CD4-positive, alpha-beta T cell treated with Interferon alpha-2 for 1 hour (primary cell): Measurements from ENCODE around the gene TSHZ3.

Source experiments
- DNase-seq, 2 donors: peaks; one replicate each; pipeline ENCODE4 v3.0.0-alpha.2; 2020 to 2022

The TSHZ3 gene

GRCh38 chr19:31282346-31282745, 66.9 kb downstream of the TSHZ3 start:
- no peak for DNase-seq

- no peak for DNase-seq
Observed at GRCh38 chr19:31280287-31281006, 68.8 kb downstream of the TSHZ3 start.

- no peak for DNase-seq
Observed at GRCh38 chr19:31279436-31279765, 69.8 kb downstream of the TSHZ3 start.

GRCh38 chr19:31278555-31279435, 70.4 kb downstream of the TSHZ3 start:
- DNase-seq: no peak

GRCh38 chr19:31277516-31277915, 71.7 kb downstream of the TSHZ3 start:
- DNase-seq: no peak

GRCh38 chr19:31276831-31277230, 72.4 kb downstream of the TSHZ3 start:
- DNase-seq: no peak

- DNase-seq: no peak
Observed at GRCh38 chr19:31275068-31275334, 74.2 kb downstream of the TSHZ3 start.

- no peak for DNase-seq
Observed at GRCh38 chr19:31274251-31275067, 74.8 kb downstream of the TSHZ3 start.

GRCh38 chr19:31272583-31273106, 76.6 kb downstream of the TSHZ3 start:
- no peak for DNase-seq

- no peak for DNase-seq
Observed at GRCh38 chr19:31271306-31271911, 77.8 kb downstream of the TSHZ3 start.

GRCh38 chr19:31270897-31271296, 78.3 kb downstream of the TSHZ3 start:
- no peak for DNase-seq

- DNase-seq: no peak
Observed at GRCh38 chr19:31269425-31270127, 79.7 kb downstream of the TSHZ3 start.

- no peak for DNase-seq
Observed at GRCh38 chr19:31268751-31269383, 80.4 kb downstream of the TSHZ3 start.

- DNase-seq: no peak
Observed at GRCh38 chr19:31266731-31267130, 82.5 kb downstream of the TSHZ3 start.

GRCh38 chr19:31266196-31266595, 83.0 kb downstream of the TSHZ3 start:
- no peak for DNase-seq

- no peak for DNase-seq
Observed at GRCh38 chr19:31264041-31264778, 85.0 kb downstream of the TSHZ3 start.

- DNase-seq: no peak
Observed at GRCh38 chr19:31263328-31263727, 85.9 kb downstream of the TSHZ3 start.

GRCh38 chr19:31262725-31263191, 86.5 kb downstream of the TSHZ3 start:
- DNase-seq: no peak

- DNase-seq: no peak
Observed at GRCh38 chr19:31261603-31262212, 87.5 kb downstream of the TSHZ3 start.

- DNase-seq: no peak
Observed at GRCh38 chr19:31261019-31261602, 88.1 kb downstream of the TSHZ3 start.
